K562 (cell line): ENCODE results near the gene IQCE. TPM values are rescaled to one million over a fixed set of nuclear protein-coding genes. Genes with fewer than 3 reads are reported as not detected.

ENCODE experiments used
- CBFA2T2 ChIP-seq: fragments of 450-650 bp; conservative IDR thresholded peaks from 2 replicates; pipeline ENCODE4 v1.6.1; 2017; ENCODE audit warnings: mild to moderate bottlenecking
- CBX1 ChIP-seq: sonication (generic); IDR thresholded peaks from 2 replicates; pipeline ENCODE4 v1.6.1; 2016; ENCODE audit warnings: antibody characterized with exemption, low read depth, mild to moderate bottlenecking
- CHD2 ChIP-seq: IDR thresholded peaks from 2 replicates; pipeline ENCODE4 v1.6.1; 2011; ENCODE audit warnings: low read depth, low read length
- EHMT2 ChIP-seq: fragments of 450-650 bp; IDR thresholded peaks from 2 replicates; pipeline ENCODE4 v1.6.1; 2018; ENCODE audit warnings: antibody characterized with exemption
- EP300 ChIP-seq: IDR thresholded peaks from 2 replicates; pipeline ENCODE4 v1.6.1; 2012; ENCODE audit warnings: low read length, improper control_type of control experiment
- FOXP1 ChIP-seq: sonication (generic); formaldehyde crosslinking; IDR thresholded peaks from 2 replicates; pipeline ENCODE4 v1.8.0; 2022; ENCODE audit warnings: mild to moderate bottlenecking, missing genetic modification reagents
- HOXB6 ChIP-seq: fragments of 250-450 bp; sonication (Bioruptor Pico); IDR thresholded peaks from 2 replicates; pipeline ENCODE4 v1.5.1; 2022; ENCODE audit warnings: mild to moderate bottlenecking, borderline replicate concordance
- KHSRP ChIP-seq: fragments of 450-650 bp; IDR thresholded peaks from 2 replicates; pipeline ENCODE4 v1.6.1; 2017
- NFE2 ChIP-seq: IDR thresholded peaks from 2 replicates; pipeline ENCODE4 v1.6.1; 2014; ENCODE audit warnings: antibody characterized with exemption, low read depth
- PCBP1 ChIP-seq: fragments of 200-400 bp; formaldehyde crosslinking; IDR thresholded peaks from 2 replicates; pipeline ENCODE4 v1.6.1; 2018; ENCODE audit warnings: mild to moderate bottlenecking, low read depth, low read length; ENCODE audit not compliant: poor library complexity, severe bottlenecking
- SAFB ChIP-seq: fragments of 200-400 bp; formaldehyde crosslinking; IDR thresholded peaks from 2 replicates; pipeline ENCODE4 v1.6.1; 2017; ENCODE audit warnings: low read depth, low read length, borderline replicate concordance
- SMARCE1 ChIP-seq: fragments of 450-650 bp; IDR thresholded peaks from 2 replicates; pipeline ENCODE4 v1.7.1; 2016; ENCODE audit warnings: mild to moderate bottlenecking
- XRCC4 ChIP-seq: IDR thresholded peaks from one replicate; pipeline ENCODE4 v1.6.1; 2011; ENCODE audit not compliant: insufficient read depth, insufficient read length; ENCODE audit errors: extremely low read depth
- ZBTB7A ChIP-seq: IDR thresholded peaks from 2 replicates; pipeline ENCODE4 v1.6.1; 2011; ENCODE audit warnings: low read depth, mild to moderate bottlenecking, low read length, moderate library complexity, borderline replicate concordance; ENCODE audit not compliant: control insufficient read depth
- ZFP36 ChIP-seq: fragments of 150-350 bp; IDR thresholded peaks from 2 replicates; pipeline ENCODE4 v1.6.1; 2018; ENCODE audit warnings: low read length, low read depth; ENCODE audit not compliant: partially characterized antibody
- ZNF253 ChIP-seq: fragments of 250-450 bp; sonication (Bioruptor Pico); conservative IDR thresholded peaks from 2 replicates; pipeline ENCODE4 v1.6.1; 2021; ENCODE audit warnings: mild to moderate bottlenecking
- ZSCAN32 ChIP-seq: fragments of 450-650 bp; formaldehyde crosslinking; IDR thresholded peaks from 2 replicates; pipeline ENCODE4 v1.4.0; 2020; ENCODE audit warnings: mild to moderate bottlenecking, moderate library complexity
- polyA plus RNA-seq, 8 experiments: library from polyadenylated mRNA; depleted of rRNA in 4 of 8; stranded (reverse) in 5 of 8; unstranded in 3 of 8; fragments of >200 nt; fragmentation: Nextera tagmentation in 2 of 8; fragmentation: Illumina TruSeq in 1 of 8; extraction: Ambion mirVana in 2 of 8; extraction: Trizol in 1 of 8; gene quantifications; 2 replicates each; pipeline versions ENCODE4 v1.2.1 to v1.2.3, GENCODE V29; 2011 to 2014; ENCODE audit warnings: inconsistent platforms in 1 of 8, missing spikeins in 1 of 8
- total RNA-seq, 7 experiments: library from RNA; depleted of rRNA in 6 of 7; stranded (reverse); fragments of >200 nt in 6 of 7; fragmentation: Illumina TruSeq in 2 of 7; extraction: Trizol in 2 of 7; gene quantifications; 2 replicates each; pipeline versions ENCODE4 v1.2.1 to v1.2.3, GENCODE V29; 2011 to 2021; ENCODE audit warnings: low replicate concordance in 1 of 7
- TF ChIP-seq, protein P1 (sequence below): fragments of 200-800 bp; sonication (Bioruptor generic); IDR thresholded peaks from 2 replicates; pipeline ENCODE4 v1.6.1; 2017; ENCODE audit warnings: missing genetic modification characterization, missing compliant biosample characterization
- TF ChIP-seq, protein P2 (sequence below): fragments of 250-450 bp; sonication (Bioruptor Pico); IDR thresholded peaks from 2 replicates; pipeline ENCODE4 v1.4.0; 2020; ENCODE audit warnings: mild to moderate bottlenecking, moderate library complexity
- TF ChIP-seq, protein P3 (sequence below): fragments of 250-450 bp; sonication (Bioruptor Pico); IDR thresholded peaks from 2 replicates; pipeline ENCODE4 v1.5.0; 2021; ENCODE audit warnings: mild to moderate bottlenecking, moderate library complexity
- TF ChIP-seq, protein P4 (sequence below): fragments of 250-450 bp; sonication (Bioruptor Pico); IDR thresholded peaks from 2 replicates; pipeline ENCODE4 v1.9.0; 2021; ENCODE audit warnings: mild to moderate bottlenecking, inconsistent platforms

Gene IQCE
- total and polyA plus RNA-seq, 9 of the 15 experiments (the other 6 are each of a cell fraction or from before 2014, with no cell fraction given): 0.18 to 8.5 (median 4.2) TPM

DNA sequence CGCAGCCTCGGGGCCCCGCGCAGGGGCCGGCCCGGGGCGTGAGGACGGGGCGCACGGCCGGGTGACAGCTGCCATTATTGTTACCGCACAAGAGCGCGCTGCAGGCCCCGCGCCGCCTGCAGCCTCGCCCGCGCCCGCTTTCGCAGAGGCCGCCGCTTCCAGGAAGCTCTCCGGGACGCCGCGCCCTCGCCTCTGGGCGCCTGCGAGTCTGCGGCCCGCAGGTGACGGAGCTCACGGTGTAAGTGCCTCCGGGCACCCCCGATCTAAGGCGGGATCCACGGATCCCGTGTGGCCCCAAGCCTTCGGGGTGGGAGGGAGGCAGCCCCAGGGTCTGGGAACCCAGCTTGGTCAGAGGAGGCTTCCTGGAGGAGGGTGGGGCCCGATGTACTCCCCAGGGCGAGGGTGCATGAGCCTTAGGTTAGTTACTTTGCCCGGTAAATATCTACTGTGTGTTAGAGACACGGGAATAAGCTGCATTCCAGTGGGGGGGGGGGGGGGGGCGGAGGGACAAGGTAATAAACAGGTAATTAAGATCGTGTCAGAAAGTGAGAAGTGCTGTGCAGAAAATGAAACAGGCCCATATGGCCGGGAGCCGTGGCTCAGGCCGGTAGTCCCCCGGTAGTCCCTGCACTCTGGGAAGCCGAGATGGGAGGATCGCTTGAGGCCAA lies 638 bp downstream of the IQCE start (continued):
- TF ChIP-seq, protein P1, sequence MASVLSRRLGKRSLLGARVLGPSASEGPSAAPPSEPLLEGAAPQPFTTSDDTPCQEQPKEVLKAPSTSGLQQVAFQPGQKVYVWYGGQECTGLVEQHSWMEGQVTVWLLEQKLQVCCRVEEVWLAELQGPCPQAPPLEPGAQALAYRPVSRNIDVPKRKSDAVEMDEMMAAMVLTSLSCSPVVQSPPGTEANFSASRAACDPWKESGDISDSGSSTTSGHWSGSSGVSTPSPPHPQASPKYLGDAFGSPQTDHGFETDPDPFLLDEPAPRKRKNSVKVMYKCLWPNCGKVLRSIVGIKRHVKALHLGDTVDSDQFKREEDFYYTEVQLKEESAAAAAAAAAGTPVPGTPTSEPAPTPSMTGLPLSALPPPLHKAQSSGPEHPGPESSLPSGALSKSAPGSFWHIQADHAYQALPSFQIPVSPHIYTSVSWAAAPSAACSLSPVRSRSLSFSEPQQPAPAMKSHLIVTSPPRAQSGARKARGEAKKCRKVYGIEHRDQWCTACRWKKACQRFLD (CRISPR knock-in tag): no peak
- TF ChIP-seq ZFP36 (peak; percentile 99), HOXB6 (CRISPR knock-in tag) (no peak), SMARCE1 (no peak), CBFA2T2 (no peak), EHMT2 (no peak), CBX1 (0 out of 2 replicates have a peak, but pooled peaks have one; percentile 67), XRCC4 (no peak), KHSRP (no peak), FOXP1 (CRISPR knock-in tag) (no peak), EP300 (no peak), NFE2 (no peak), ZNF253 (CRISPR knock-in tag) (no peak), ZBTB7A (0 out of 2 replicates have a peak, but pooled peaks have one; percentile 4), SAFB (no peak), PCBP1 (peak; percentile 45), ZSCAN32 (no peak), CHD2 (no peak)
- TF ChIP-seq, protein P2, sequence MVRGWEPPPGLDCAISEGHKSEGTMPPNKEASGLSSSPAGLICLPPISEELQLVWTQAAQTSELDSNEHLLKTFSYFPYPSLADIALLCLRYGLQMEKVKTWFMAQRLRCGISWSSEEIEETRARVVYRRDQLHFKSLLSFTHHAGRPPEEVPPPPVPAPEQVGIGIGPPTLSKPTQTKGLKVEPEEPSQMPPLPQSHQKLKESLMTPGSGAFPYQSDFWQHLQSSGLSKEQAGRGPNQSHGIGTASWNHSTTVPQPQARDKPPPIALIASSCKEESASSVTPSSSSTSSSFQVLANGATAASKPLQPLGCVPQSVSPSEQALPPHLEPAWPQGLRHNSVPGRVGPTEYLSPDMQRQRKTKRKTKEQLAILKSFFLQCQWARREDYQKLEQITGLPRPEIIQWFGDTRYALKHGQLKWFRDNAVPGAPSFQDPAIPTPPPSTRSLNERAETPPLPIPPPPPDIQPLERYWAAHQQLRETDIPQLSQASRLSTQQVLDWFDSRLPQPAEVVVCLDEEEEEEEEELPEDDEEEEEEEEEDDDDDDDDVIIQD (CRISPR knock-in tag): no peak
- TF ChIP-seq, protein P3, sequence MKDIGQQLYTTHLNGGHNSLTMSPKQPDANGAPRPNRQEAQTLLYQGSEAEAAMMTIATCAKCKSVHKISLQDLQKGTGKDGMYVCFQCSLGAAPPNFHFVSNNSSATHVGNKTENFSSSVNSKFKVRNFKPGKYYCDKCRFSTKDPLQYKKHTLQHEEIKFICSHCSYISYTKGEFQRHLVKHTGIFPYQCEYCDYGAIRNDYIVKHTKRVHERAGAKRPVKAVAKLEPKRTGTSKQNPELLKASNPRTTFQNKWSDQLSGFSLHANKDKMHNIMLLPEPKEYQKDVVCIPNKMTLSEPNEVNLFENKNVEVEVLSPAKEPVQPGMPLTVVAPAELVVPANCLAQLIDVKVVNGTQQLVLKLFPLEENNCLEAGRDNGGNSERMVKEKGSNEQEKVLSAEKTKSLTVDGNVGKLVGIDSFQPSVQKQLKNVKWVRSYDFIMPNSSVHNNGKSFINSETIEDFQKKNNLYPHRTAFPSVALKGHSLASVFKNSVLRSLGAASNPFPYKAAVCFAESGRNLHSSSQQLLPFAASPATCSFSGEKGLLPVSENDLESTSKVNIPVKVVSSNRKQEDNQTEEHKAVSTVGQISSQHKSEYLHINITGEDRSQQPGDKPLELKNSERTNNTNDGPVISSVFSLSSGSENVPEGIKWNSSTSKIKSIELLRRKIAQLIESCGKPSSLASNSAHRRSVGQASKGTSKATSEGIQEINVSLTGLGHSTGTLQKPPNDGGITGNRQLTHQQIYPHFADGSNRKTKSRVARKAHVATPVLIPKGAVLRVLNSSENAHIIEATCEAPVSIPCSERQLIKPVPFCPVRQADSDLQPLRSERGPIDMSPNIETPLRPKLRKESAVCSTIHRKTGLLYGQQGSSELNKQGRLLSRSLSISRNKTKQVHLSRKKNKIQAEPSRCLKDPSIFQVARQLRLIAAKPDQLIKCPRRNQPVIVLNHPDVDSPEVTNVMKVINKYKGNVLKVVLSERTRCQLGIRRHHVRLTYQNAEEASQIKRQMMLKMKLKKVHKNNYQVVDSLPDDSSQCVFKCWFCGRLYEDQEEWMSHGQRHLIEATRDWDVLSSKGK (CRISPR knock-in tag): no peak
- TF ChIP-seq, protein P4, sequence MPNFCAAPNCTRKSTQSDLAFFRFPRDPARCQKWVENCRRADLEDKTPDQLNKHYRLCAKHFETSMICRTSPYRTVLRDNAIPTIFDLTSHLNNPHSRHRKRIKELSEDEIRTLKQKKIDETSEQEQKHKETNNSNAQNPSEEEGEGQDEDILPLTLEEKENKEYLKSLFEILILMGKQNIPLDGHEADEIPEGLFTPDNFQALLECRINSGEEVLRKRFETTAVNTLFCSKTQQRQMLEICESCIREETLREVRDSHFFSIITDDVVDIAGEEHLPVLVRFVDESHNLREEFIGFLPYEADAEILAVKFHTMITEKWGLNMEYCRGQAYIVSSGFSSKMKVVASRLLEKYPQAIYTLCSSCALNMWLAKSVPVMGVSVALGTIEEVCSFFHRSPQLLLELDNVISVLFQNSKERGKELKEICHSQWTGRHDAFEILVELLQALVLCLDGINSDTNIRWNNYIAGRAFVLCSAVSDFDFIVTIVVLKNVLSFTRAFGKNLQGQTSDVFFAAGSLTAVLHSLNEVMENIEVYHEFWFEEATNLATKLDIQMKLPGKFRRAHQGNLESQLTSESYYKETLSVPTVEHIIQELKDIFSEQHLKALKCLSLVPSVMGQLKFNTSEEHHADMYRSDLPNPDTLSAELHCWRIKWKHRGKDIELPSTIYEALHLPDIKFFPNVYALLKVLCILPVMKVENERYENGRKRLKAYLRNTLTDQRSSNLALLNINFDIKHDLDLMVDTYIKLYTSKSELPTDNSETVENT (CRISPR knock-in tag): peak; percentile 45; the same call in 1 of the 2 replicates
